Spleen (tissue), 11 donors: ENCODE data around the gene CHD2. TPM values are rescaled to one million over a fixed set of nuclear protein-coding genes. Genes with fewer than 3 reads are reported as not detected.

Experiments used
- DNase-seq: peaks from one replicate; pipeline ENCODE4 v3.0.0-alpha.2; 2020
- H3K27ac ChIP-seq, 8 donors: fragments of 200-600 bp; sonication (generic) in 7 of 8; 1 replicate in 4 of 8; 2 replicates in 4 of 8; pipeline versions ENCODE4 v1.5.0 to v1.8.0; 2016 to 2021; ENCODE audit warnings: inconsistent platforms in 4 of 8, mild to moderate bottlenecking in 4 of 8, moderate library complexity in 1 of 8
- H3K27me3 ChIP-seq, 7 donors: fragments of 200-600 bp; sonication (generic) in 6 of 7; replicated peaks in 1 of 7; 1 replicate in 4 of 7; 2 replicates in 3 of 7; pipeline versions ENCODE4 v1.5.0 to v1.8.0; 2016 to 2021; ENCODE audit warnings: inconsistent platforms in 3 of 7, mild to moderate bottlenecking in 1 of 7
- H3K36me3 ChIP-seq, 6 donors: fragments of 200-600 bp; sonication (generic) in 5 of 6; 1 replicate in 4 of 6; 2 replicates in 2 of 6; pipeline versions ENCODE4 v1.5.0 to v1.8.0; 2016 to 2021; ENCODE audit warnings: inconsistent platforms in 2 of 6
- H3K4me1 ChIP-seq, 6 donors: fragments of 200-600 bp; sonication (generic) in 5 of 6; 1 replicate in 3 of 6; 2 replicates in 3 of 6; pipeline versions ENCODE4 v1.5.0 to v1.8.0; 2016 to 2021; ENCODE audit warnings: inconsistent platforms in 3 of 6
- H3K4me3 ChIP-seq, 8 donors: fragments of 200-600 bp; sonication (generic) in 7 of 8; 1 replicate in 4 of 8; 2 replicates in 4 of 8; pipeline versions ENCODE4 v1.5.0 to v1.8.0; 2016 to 2021; ENCODE audit warnings: inconsistent platforms in 4 of 8, mild to moderate bottlenecking in 4 of 8, moderate library complexity in 2 of 8
- H3K9me3 ChIP-seq, 8 donors: fragments of 200-600 bp; sonication (generic) in 7 of 8; 1 replicate in 4 of 8; 2 replicates in 4 of 8; pipeline versions ENCODE4 v1.5.0 to v1.8.0; 2016 to 2021; ENCODE audit warnings: inconsistent platforms in 4 of 8
- CTCF ChIP-seq, 11 experiments: fragments of 200-600 bp in 7 of 11; fragments of 450-650 bp in 4 of 11; sonication (generic) in 4 of 11; IDR thresholded peaks in 8 of 11; conservative IDR thresholded peaks in 3 of 11; 1 replicate in 7 of 11; 2 replicates in 4 of 11; pipeline versions ENCODE4 v1.4.0 to v1.8.0; 2016 to 2021; ENCODE audit warnings: antibody characterized with exemption in 11 of 11, inconsistent platforms in 4 of 11, mild to moderate bottlenecking in 1 of 11
- POLR2A ChIP-seq, 3 donors: fragments of 450-650 bp; IDR thresholded peaks; one replicate each; pipeline ENCODE4 v1.5.1; 2017; ENCODE audit warnings: antibody characterized with exemption in 3 of 3, mild to moderate bottlenecking in 1 of 3
- POLR2AphosphoS5 ChIP-seq, 3 donors: sonication (generic); formaldehyde crosslinking; IDR thresholded peaks; one replicate each; pipeline ENCODE4 v1.5.1; 2017; ENCODE audit warnings: antibody characterized with exemption in 3 of 3
- WGBS, 5 donors: extraction: QIAGEN DNeasy Blood & Tissue Kit in 3 of 5; methylation state at CpG; one replicate each; pipeline versions ENCODE4 v1.1.5 to v1.1.7; 2013 to 2018; 5-methylcytosine and 5-hydroxymethylcytosine counted together
- intact Hi-C: fragments of 100-400 bp; cut with DNase I; formaldehyde crosslinking; loops from one replicate; pipeline ENCODE4 v1.15.0; 2023; ENCODE audit warnings: low total_unique reads
- polyA plus RNA-seq, 3 donors: library from polyadenylated mRNA; stranded (reverse); fragments of 200-250 nt; gene quantifications; one replicate each; pipeline ENCODE4 v1.2.1, GENCODE V29; 2013
- total RNA-seq, 7 donors: library from RNA; depleted of rRNA in 3 of 7; stranded (reverse); fragments of >200 nt in 3 of 7; fragmentation: NEBNext Ultra II Directional in 4 of 7; extraction: Animal tissue kit (Norgen Biotek cat#: 25700) in 4 of 7; gene quantifications; one replicate each; pipeline versions ENCODE4 v1.1.0 to v1.2.1, GENCODE V29; 2016 to 2021
- donor health status: healthy with polysubstance abuse.
- donor health status: DM: no; HTN: no; CAD: no; lungs with moderate emphysema.
- donor health status: DM: no; HTN: no; CAD: no.
- donor health status: Bipolar disorder and iron deficiency.
- donor health status: healthy.
- donor health status: DM: no; HTN: no; CAD: no.
- donor health status: DM: yes; HTN: yes; CAD: no.

CHD2 gene
- total and polyA plus RNA-seq, 10 donors, result 37.3 to 232 (median 170) TPM

GRCh38 chr15:93048426-93048721 is 148.2 kb downstream of the CHD2 start:
- 75 to 86% (median 80%) methylated on average over 13 to 14 of the region's 14 CpGs for WGBS, 5 donors
- Histone ChIP-seq H3K4me3 (no peak overlapping the region), H3K9me3 (peaks cover 0 to 18% (median 11%) of the 10 kb centered on the region in 8 donors), H3K27me3 (peaks cover 0 to 37% (median 0%) of the 10 kb centered on the region in 7 donors), H3K4me1 (peaks cover 0 to 23% (median 4%) of the 10 kb centered on the region in 6 donors), H3K27ac (no peak overlapping the region), H3K36me3 (peaks cover 0 to 14% (median 0%) of the 10 kb centered on the region in 6 donors)
- DNase-seq, result no peak
- intact Hi-C loops, result no loop called here
- TF ChIP-seq POLR2A (IDR thresholded peaks at IDR 0.05), result no peak
- no peak for TF ChIP-seq POLR2AphosphoS5 (IDR thresholded peaks at IDR 0.05)
- no peak for TF ChIP-seq CTCF (IDR thresholded peaks at IDR 0.05 in 8 of 11, conservative IDR thresholded peaks at IDR 0.05 in 3 of 11)

GRCh38 chr15:93048759-93049161 is 148.6 kb downstream of the CHD2 start:
- TF ChIP-seq CTCF (IDR thresholded peaks at IDR 0.05 in 8 of 11, conservative IDR thresholded peaks at IDR 0.05 in 3 of 11) (no peak), POLR2AphosphoS5 (IDR thresholded peaks at IDR 0.05) (no peak), POLR2A (IDR thresholded peaks at IDR 0.05) (no peak)
- peaks cover 0 to 23% (median 4%) of the 10 kb centered on the region in 6 donors for H3K4me1 ChIP-seq
- intact Hi-C loops, result no loop called here
- no peak overlapping the region for H3K4me3 ChIP-seq
- peaks cover 0 to 14% (median 0%) of the 10 kb centered on the region in 6 donors for H3K36me3 ChIP-seq
- H3K27me3 ChIP-seq, result peaks cover 0 to 37% (median 0%) of the 10 kb centered on the region in 7 donors
- WGBS, 5 donors, result 33 to 61% (median 38%) methylated on average over 12 to 16 of the region's 16 CpGs
- peaks cover 0 to 18% (median 11%) of the 10 kb centered on the region in 8 donors for H3K9me3 ChIP-seq
- DNase-seq, result no peak
- H3K27ac ChIP-seq, result no peak overlapping the region

GRCh38 chr15:93049233-93049632 is 149.1 kb downstream of the CHD2 start:
- intact Hi-C loops, result no loop called here
- Histone ChIP-seq H3K4me3 (no peak overlapping the region), H3K4me1 (peaks cover 0 to 23% (median 4%) of the 10 kb centered on the region in 6 donors), H3K27ac (no peak overlapping the region), H3K9me3 (peaks cover 0 to 18% (median 11%) of the 10 kb centered on the region in 8 donors), H3K27me3 (peaks cover 0 to 37% (median 0%) of the 10 kb centered on the region in 7 donors), H3K36me3 (peaks cover 0 to 14% (median 0%) of the 10 kb centered on the region in 6 donors)
- WGBS, 5 donors, result 53 to 72% (median 63%) methylated on average over 7 to 8 of the region's 8 CpGs
- TF ChIP-seq POLR2AphosphoS5 (IDR thresholded peaks at IDR 0.05), result no peak
- no peak for TF ChIP-seq CTCF (IDR thresholded peaks at IDR 0.05 in 8 of 11, conservative IDR thresholded peaks at IDR 0.05 in 3 of 11)
- TF ChIP-seq POLR2A (IDR thresholded peaks at IDR 0.05), result no peak
- DNase-seq, result no peak

GRCh38 chr15:93049914-93050578 is 149.9 kb downstream of the CHD2 start:
- H3K36me3 ChIP-seq, result peaks cover 0 to 8% (median 0%) of the 10 kb centered on the region in 6 donors
- TF ChIP-seq POLR2A (IDR thresholded peaks at IDR 0.05) (no peak), CTCF (IDR thresholded peaks at IDR 0.05 in 8 of 11, conservative IDR thresholded peaks at IDR 0.05 in 3 of 11) (no peak), POLR2AphosphoS5 (IDR thresholded peaks at IDR 0.05) (no peak)
- 79 to 89% (median 84%) methylated on average over 13 to 15 of the region's 15 CpGs for WGBS, 5 donors
- H3K27ac ChIP-seq, result no peak overlapping the region
- H3K9me3 ChIP-seq, result peaks cover 0 to 18% (median 11%) of the 10 kb centered on the region in 8 donors
- H3K4me3 ChIP-seq, result no peak overlapping the region
- peaks cover 0 to 37% (median 0%) of the 10 kb centered on the region in 7 donors for H3K27me3 ChIP-seq
- no peak for DNase-seq
- H3K4me1 ChIP-seq, result peaks cover 0 to 23% (median 4%) of the 10 kb centered on the region in 6 donors
- intact Hi-C loops, result no loop called here
